DND-41 (cell line): ENCODE measurements around the gene GABRR3.

ENCODE experiments used
- ATAC-seq: fragments of 200-7000 bp; cut with Tn5 transposase; 3 replicates; pipeline ENCODE4 v1.9.1; 2021; ENCODE audit warnings: low read depth; ENCODE audit not compliant: insufficient read depth
- DNase-seq: peaks from one replicate; pipeline ENCODE4 v3.0.0-alpha.2; 2020
- H2AFZ ChIP-seq: 2 replicates; pipeline ENCODE4 v1.6.0; 2012; ENCODE audit warnings: low read depth, low read length
- H3K27ac ChIP-seq: 2 replicates; pipeline ENCODE4 v1.5.1; 2012; ENCODE audit warnings: low read length, inconsistent platforms
- H3K27me3 ChIP-seq: fragments of 200-600 bp; sonication (generic); 2 replicates; pipeline ENCODE4 v1.6.0; 2012; ENCODE audit warnings: low read length, mild to moderate bottlenecking, inconsistent platforms; ENCODE audit not compliant: insufficient read depth, poor library complexity
- H3K36me3 ChIP-seq: 2 replicates; pipeline ENCODE4 v1.5.1; 2012; ENCODE audit warnings: low read length, inconsistent platforms; ENCODE audit not compliant: insufficient read depth
- H3K4me1 ChIP-seq: 2 replicates; pipeline ENCODE4 v1.5.1; 2012; ENCODE audit warnings: mild to moderate bottlenecking, low read length; ENCODE audit not compliant: insufficient read depth
- H3K4me2 ChIP-seq: 2 replicates; pipeline ENCODE4 v1.6.0; 2012; ENCODE audit warnings: mild to moderate bottlenecking, moderate library complexity, low read length, inconsistent platforms; ENCODE audit not compliant: insufficient read depth
- H3K4me3 ChIP-seq, 2 experiments: fragments of 200-600 bp in 1 of 2; shearing (Covaris generic) in 1 of 2; 2 replicates each; pipeline ENCODE4 v1.5.1; 2012 to 2016; ENCODE audit warnings: inconsistent platforms in 2 of 2, low read length in 2 of 2, mild to moderate bottlenecking in 2 of 2, low read depth in 1 of 2, moderate library complexity in 1 of 2
- H3K79me2 ChIP-seq: 2 replicates; pipeline ENCODE4 v1.6.0; 2012; ENCODE audit warnings: low read length, inconsistent platforms; ENCODE audit not compliant: insufficient read depth
- H3K9ac ChIP-seq: 2 replicates; pipeline ENCODE4 v1.6.0; 2012; ENCODE audit warnings: low read depth, mild to moderate bottlenecking, inconsistent platforms, low read length, moderate library complexity
- H3K9me3 ChIP-seq: 2 replicates; pipeline ENCODE4 v1.5.1; 2012; ENCODE audit warnings: low read length, moderate library complexity, mild to moderate bottlenecking, inconsistent platforms; ENCODE audit not compliant: insufficient read depth, severe bottlenecking
- H4K20me1 ChIP-seq: 2 replicates; pipeline ENCODE4 v1.6.0; 2012; ENCODE audit warnings: low read length; ENCODE audit not compliant: insufficient read depth
- EZH2 ChIP-seq: IDR thresholded peaks from 3 replicates; pipeline ENCODE4 v1.6.1; 2012; ENCODE audit warnings: borderline replicate concordance, low read depth, mild to moderate bottlenecking, moderate library complexity, low read length, inconsistent platforms; ENCODE audit not compliant: severe bottlenecking
- TF ChIP-seq, protein P1 (sequence below): IDR thresholded peaks from 2 replicates; pipeline ENCODE4 v1.5.1; 2012; ENCODE audit warnings: borderline replicate concordance, low read length, moderate library complexity, mild to moderate bottlenecking; ENCODE audit not compliant: poor library complexity, severe bottlenecking; ENCODE audit errors: extremely low read depth

GABRR3 gene

DNA sequence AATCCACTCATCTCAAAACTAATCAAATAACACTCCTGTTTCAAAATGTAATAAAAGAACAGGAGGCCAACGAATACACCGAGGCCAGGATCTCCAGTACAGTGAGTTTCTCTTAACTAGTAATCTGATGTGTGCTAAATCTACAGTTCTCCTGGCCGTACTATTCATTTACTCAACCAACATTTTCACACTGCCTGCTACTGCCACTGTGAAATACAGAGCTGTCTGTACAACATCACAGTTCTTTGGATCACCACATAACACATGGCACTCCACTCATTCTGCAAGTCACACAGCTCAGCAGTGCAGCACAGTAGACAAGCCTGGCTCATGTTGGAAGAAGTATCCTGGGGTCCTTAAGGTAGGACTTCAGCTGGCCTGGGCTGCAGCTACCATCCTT is 84.8 kb downstream of the GABRR3 start:
- H4K20me1 ChIP-seq: no peaks in the 10 kb centered on the region
- H3K9me3 ChIP-seq: no peaks in the 10 kb centered on the region
- no peak overlapping the region for H3K4me3 ChIP-seq
- no peak overlapping the region for H2AFZ ChIP-seq
- H3K36me3 ChIP-seq: peaks cover 62% of the 10 kb centered on the region
- H3K27ac ChIP-seq: no peak overlapping the region
- no peaks in the 10 kb centered on the region for H3K27me3 ChIP-seq
- H3K4me2 ChIP-seq: no peak overlapping the region
- TF ChIP-seq, protein P1, sequence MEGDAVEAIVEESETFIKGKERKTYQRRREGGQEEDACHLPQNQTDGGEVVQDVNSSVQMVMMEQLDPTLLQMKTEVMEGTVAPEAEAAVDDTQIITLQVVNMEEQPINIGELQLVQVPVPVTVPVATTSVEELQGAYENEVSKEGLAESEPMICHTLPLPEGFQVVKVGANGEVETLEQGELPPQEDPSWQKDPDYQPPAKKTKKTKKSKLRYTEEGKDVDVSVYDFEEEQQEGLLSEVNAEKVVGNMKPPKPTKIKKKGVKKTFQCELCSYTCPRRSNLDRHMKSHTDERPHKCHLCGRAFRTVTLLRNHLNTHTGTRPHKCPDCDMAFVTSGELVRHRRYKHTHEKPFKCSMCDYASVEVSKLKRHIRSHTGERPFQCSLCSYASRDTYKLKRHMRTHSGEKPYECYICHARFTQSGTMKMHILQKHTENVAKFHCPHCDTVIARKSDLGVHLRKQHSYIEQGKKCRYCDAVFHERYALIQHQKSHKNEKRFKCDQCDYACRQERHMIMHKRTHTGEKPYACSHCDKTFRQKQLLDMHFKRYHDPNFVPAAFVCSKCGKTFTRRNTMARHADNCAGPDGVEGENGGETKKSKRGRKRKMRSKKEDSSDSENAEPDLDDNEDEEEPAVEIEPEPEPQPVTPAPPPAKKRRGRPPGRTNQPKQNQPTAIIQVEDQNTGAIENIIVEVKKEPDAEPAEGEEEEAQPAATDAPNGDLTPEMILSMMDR: no peak
- no peak for TF ChIP-seq EZH2
- H3K9ac ChIP-seq: no peak overlapping the region
- ATAC-seq (no peak), DNase-seq (no peak)
- no peaks in the 10 kb centered on the region for H3K79me2 ChIP-seq
- no peaks in the 10 kb centered on the region for H3K4me1 ChIP-seq

DNA sequence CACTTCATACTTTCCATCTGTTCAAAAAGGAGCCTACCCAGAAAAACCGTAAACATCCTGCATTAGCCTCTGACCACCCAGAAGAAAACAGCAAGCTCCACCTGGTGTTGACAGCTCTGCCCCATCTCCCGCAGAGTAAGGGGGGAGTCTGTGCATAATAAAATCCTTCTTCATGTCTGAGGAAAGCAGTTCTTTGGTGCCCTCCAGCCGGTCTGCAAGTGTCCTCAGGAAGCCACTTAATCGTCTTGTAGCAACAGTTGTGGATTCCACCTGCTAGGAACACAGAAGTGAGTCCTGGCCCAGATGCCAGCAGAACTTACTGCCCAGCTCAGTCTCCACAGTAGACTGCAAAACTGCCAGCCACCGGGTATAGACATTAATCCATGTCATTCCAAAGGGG is 85.4 kb downstream of the GABRR3 start:
- Histone ChIP-seq H4K20me1 (no peaks in the 10 kb centered on the region), H3K27ac (no peak overlapping the region), H3K27me3 (no peaks in the 10 kb centered on the region), H3K4me1 (no peaks in the 10 kb centered on the region), H2AFZ (no peak overlapping the region), H3K4me3 (no peak overlapping the region), H3K36me3 (peaks cover 68% of the 10 kb centered on the region), H3K4me2 (no peak overlapping the region), H3K9ac (no peak overlapping the region), H3K79me2 (no peaks in the 10 kb centered on the region), H3K9me3 (no peaks in the 10 kb centered on the region)
- no peak for TF ChIP-seq EZH2
- TF ChIP-seq, protein P1: no peak
- no peak for DNase-seq
- ATAC-seq: no peak

DNA sequence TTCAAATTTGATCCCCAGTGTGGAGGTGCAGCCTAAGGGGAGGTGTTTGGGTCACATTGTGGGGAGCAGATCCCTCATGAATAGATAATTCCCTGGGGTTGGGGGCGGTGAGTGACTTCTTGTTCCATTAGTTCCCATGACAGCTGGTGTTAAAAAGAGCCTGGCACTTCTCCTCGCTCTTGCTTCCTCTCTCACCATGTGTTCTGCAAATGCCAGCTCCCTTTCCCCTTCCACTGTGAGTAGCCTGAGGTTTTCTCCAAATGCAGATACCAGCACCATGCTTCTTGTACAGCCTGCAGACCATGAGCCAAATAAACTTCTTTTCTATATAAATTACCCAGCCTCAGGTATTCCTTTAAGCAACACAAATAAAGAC is 86.0 kb downstream of the GABRR3 start:
- H3K27me3 ChIP-seq: no peaks in the 10 kb centered on the region
- no peak overlapping the region for H3K9ac ChIP-seq
- no peak for ATAC-seq
- H3K4me3 ChIP-seq: no peak overlapping the region
- no peaks in the 10 kb centered on the region for H3K9me3 ChIP-seq
- H3K4me2 ChIP-seq: no peak overlapping the region
- H3K36me3 ChIP-seq: peaks cover 70% of the 10 kb centered on the region
- H3K27ac ChIP-seq: no peak overlapping the region
- H3K4me1 ChIP-seq: no peaks in the 10 kb centered on the region
- no peak overlapping the region for H2AFZ ChIP-seq
- no peaks in the 10 kb centered on the region for H4K20me1 ChIP-seq
- no peaks in the 10 kb centered on the region for H3K79me2 ChIP-seq
- DNase-seq: no peak
- TF ChIP-seq, protein P1: no peak
- no peak for TF ChIP-seq EZH2
